Esophagus squamous epithelium (tissue), 4 donors: Measurements from ENCODE around the gene KRTAP13-2.

ENCODE experiments used
- CTCF ChIP-seq, 6 experiments: fragments of 450-650 bp in 4 of 6; fragments of 200-600 bp in 2 of 6; sonication (generic) in 2 of 6; IDR thresholded peaks; one replicate each; pipeline ENCODE4 v1.5.1; 2016 to 2019; ENCODE audit warnings: antibody characterized with exemption in 6 of 6, mild to moderate bottlenecking in 4 of 6, moderate library complexity in 4 of 6
- POLR2A ChIP-seq, 4 donors: fragments of 450-650 bp; IDR thresholded peaks; one replicate each; pipeline ENCODE4 v1.6.1; 2017; ENCODE audit warnings: antibody characterized with exemption in 4 of 4, mild to moderate bottlenecking in 4 of 4, moderate library complexity in 3 of 4

- TF ChIP-seq POLR2A (IDR thresholded peaks at IDR 0.05) = no peak
- TF ChIP-seq CTCF (IDR thresholded peaks at IDR 0.05) = no peak
Observed at GRCh38 chr21:30348506-30348905, 23.6 kb downstream of the KRTAP13-2 start, which contains the start of gene KRTAP23-1.
